Lower lobe of right lung (tissue), 2 donors: ENCODE results near the gene ADAMTS6. TPM values are rescaled to one million over a fixed set of nuclear protein-coding genes. Genes with fewer than 3 reads are reported as not detected.

Experiments
- ATAC-seq, 2 donors: fragments of 200-7000 bp; cut with Tn5 transposase; one replicate each; pipeline ENCODE4 v1.9.1; 2020 to 2022; ENCODE audit warnings: mild to moderate bottlenecking in 2 of 2, moderate library complexity in 2 of 2
- DNase-seq: peaks from one replicate; pipeline ENCODE4 v3.0.0-alpha.2; 2020
- H3K27ac ChIP-seq: fragments of 200-600 bp; one replicate; pipeline ENCODE4 v1.8.0; 2022
- H3K27me3 ChIP-seq: fragments of 200-600 bp; one replicate; pipeline ENCODE4 v1.8.0; 2022; ENCODE audit warnings: low read depth
- H3K36me3 ChIP-seq: fragments of 200-600 bp; one replicate; pipeline ENCODE4 v1.8.0; 2022; ENCODE audit warnings: mild to moderate bottlenecking
- H3K4me1 ChIP-seq: fragments of 200-600 bp; one replicate; pipeline ENCODE4 v1.8.0; 2022
- H3K4me3 ChIP-seq: fragments of 200-600 bp; one replicate; pipeline ENCODE4 v1.8.0; 2022; ENCODE audit warnings: mild to moderate bottlenecking
- H3K9me3 ChIP-seq: fragments of 200-600 bp; one replicate; pipeline ENCODE4 v1.8.0; 2022
- CTCF ChIP-seq: fragments of 200-600 bp; IDR thresholded peaks from one replicate; pipeline ENCODE4 v1.8.0; 2022; ENCODE audit warnings: antibody characterized with exemption, mild to moderate bottlenecking
- intact Hi-C: fragments of 100-400 bp; cut with DNase I; formaldehyde crosslinking; loops from one replicate; pipeline ENCODE4 v1.11.0; 2022
- total RNA-seq: library from RNA; stranded (reverse); fragmentation: NEBNext Ultra II Directional; extraction: Animal tissue kit (Norgen Biotek cat#: 25700); gene quantifications from one replicate; pipeline ENCODE4 v1.2.1, GENCODE V29; 2021
- donor health status: DM: no; HTN: yes; CAD: no; lungs with severe emphysema.

ADAMTS6 gene
- total RNA-seq, 1 donor from 2014 or later = 3.0 TPM

GRCh38 chr5:65279603-65280002 lies 202.1 kb downstream of the ADAMTS6 start:
- Histone ChIP-seq H3K27ac (no peak overlapping the region), H3K4me3 (no peak overlapping the region), H3K27me3 (no peaks in the 10 kb centered on the region), H3K36me3 (no peaks in the 10 kb centered on the region), H3K9me3 (no peaks in the 10 kb centered on the region), H3K4me1 (no peaks in the 10 kb centered on the region)
- no peak for DNase-seq
- ATAC-seq = no peak
- TF ChIP-seq CTCF = no peak
- intact Hi-C loops = no loop called here

DNA sequence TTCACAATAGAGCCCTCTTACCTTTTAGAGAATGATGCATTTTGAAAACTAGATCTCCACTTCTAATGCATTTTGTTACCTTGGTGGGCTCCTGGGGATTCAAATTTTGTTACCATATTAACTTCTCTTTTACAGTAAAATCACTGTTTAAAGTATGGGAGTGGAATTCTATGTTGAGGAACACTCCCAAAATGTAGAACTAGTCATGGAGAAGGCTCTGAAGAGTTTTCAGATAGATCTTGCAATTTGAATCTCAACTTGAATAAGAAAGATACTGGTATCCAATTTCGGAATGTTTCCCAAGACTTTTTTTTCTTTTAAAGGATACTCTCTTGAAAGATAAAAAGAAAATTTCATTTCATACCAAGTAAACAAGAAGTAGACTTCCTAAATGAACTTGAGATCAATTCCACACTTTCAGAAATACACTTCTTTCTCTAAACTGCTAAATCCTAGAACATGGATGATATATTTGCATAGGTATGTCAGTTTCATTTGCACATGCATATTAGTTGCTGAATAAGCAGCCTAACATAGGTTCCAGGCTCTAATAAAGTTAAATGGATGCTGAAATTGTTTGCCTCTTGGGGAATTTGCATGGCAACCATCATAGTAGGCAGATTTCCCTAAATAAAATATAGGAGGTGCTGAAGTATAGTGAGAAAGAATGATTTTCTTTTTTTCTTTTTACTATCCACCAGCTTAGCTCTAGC lies 205.4 kb downstream of the ADAMTS6 start:
- no peaks in the 10 kb centered on the region for H3K27me3 ChIP-seq
- ATAC-seq = no peak
- no peak for TF ChIP-seq CTCF
- no peak for DNase-seq
- no peak overlapping the region for H3K27ac ChIP-seq
- intact Hi-C loops = no loop called here
- H3K4me1 ChIP-seq = no peaks in the 10 kb centered on the region
- H3K4me3 ChIP-seq = no peak overlapping the region
- H3K9me3 ChIP-seq = no peaks in the 10 kb centered on the region
- no peaks in the 10 kb centered on the region for H3K36me3 ChIP-seq

- Histone ChIP-seq H3K36me3 (no peaks in the 10 kb centered on the region), H3K4me3 (no peak overlapping the region), H3K4me1 (no peaks in the 10 kb centered on the region), H3K9me3 (no peaks in the 10 kb centered on the region), H3K27ac (no peak overlapping the region), H3K27me3 (no peaks in the 10 kb centered on the region)
- TF ChIP-seq CTCF = no peak
- ATAC-seq = no peak
- no peak for DNase-seq
- intact Hi-C loops = no loop called here
These were observed 209.8 kb downstream of the ADAMTS6 start for GRCh38 chr5:65271906-65272305.

DNA sequence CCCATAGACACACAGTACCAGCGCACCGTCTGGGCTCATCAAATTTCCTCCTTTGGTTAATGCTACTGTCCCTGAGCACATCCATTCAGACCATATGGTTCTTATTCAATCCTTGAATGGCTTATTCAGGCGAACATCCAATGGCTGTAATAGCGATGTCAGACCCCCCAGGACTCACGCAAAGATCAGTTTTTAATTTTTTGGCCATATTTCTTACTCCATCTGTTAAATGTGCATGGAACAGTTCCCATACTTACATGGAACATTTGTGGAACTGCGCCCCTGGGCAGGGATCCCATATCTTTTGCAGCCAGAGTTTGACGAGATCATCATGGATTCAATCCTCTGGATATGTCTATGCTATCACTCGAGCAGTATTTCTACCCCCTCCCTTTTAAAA lies 213.2 kb downstream of the ADAMTS6 start:
- Histone ChIP-seq H3K4me3 (no peak overlapping the region), H3K36me3 (no peaks in the 10 kb centered on the region), H3K4me1 (no peaks in the 10 kb centered on the region), H3K27me3 (no peaks in the 10 kb centered on the region), H3K9me3 (no peaks in the 10 kb centered on the region), H3K27ac (no peak overlapping the region)
- no peak for TF ChIP-seq CTCF
- intact Hi-C loops = no loop called here
- no peak for ATAC-seq
- DNase-seq = no peak

GRCh38 chr5:65264420-65264819 lies 217.3 kb downstream of the ADAMTS6 start:
- no peaks in the 10 kb centered on the region for H3K27me3 ChIP-seq
- H3K4me3 ChIP-seq = no peak overlapping the region
- no peak overlapping the region for H3K27ac ChIP-seq
- no peak for TF ChIP-seq CTCF
- no peak for ATAC-seq
- no peaks in the 10 kb centered on the region for H3K36me3 ChIP-seq
- H3K9me3 ChIP-seq = no peaks in the 10 kb centered on the region
- intact Hi-C loops = no loop called here
- no peaks in the 10 kb centered on the region for H3K4me1 ChIP-seq
- no peak for DNase-seq
